ENCODE measurements around the gene ARHGAP40.

The ARHGAP40 gene

GRCh38 chr20:38601216-38602184, at the start of gene ARHGAP40:
TSS of gene ARHGAP40 (plus strand) at chr20:38601809.
- DNase-seq: no peak

DNA sequence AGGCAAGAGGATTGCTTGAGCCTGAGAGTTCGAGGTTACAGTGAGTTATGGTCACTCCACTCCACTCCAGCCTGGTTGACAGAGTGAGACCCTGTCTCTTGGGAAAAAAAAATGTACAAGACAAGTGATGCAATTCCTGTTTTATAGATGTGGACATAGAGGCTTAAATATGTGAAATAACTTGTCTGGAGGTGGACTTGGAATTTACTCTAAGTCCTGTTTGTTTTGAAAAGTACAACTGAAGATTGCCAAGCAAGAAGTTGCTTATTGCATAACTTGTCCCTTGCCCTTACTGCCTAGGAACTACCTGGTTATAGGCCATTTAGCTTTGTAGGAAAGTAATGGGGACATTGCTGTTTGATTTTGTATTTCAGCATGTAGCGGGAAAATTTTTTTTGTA, 46.6 kb upstream of the ARHGAP40 start:
- DNase-seq: no peak

GRCh38 chr20:38555395-38555794, 46.2 kb upstream of the ARHGAP40 start:
- no peak for DNase-seq

- no peak for DNase-seq
These were observed 44.4 kb upstream of the ARHGAP40 start for GRCh38 chr20:38557174-38557573.

DNA sequence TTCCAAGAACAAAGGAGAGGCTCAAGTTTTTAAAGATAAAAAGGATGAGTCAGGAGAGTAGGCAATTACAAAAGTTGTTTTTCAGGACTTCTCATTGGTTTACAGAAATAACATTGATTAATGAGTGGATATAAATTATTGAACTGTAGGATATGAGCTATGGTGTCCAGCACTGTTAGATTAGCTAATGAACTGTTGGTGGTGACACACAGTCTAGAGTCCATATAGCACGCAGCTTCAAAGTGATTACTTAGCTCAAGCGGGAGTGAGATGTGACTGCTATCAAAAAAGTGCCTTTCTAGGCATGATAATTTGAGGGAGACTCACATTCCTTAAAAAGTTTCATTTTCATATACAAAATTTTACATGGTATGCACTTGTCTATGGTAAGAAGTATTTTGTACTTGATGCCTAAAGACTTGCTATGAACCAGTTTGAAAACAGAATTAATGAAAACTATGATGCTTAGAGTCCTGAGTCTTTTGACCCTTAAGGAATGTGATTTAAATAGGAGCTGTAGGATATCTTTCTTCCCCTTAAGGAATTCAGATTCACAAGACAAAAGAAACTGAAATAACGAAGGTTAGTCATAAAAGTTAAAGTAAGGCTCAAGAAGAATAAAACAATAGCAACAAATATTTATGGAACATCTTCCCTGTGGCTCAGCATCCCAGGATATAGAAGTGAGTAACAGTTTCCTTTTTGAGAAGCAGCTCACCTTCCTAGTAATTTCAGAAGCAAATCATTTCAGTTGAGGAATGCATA, 42.8 kb upstream of the ARHGAP40 start:
- DNase-seq: no peak

DNA sequence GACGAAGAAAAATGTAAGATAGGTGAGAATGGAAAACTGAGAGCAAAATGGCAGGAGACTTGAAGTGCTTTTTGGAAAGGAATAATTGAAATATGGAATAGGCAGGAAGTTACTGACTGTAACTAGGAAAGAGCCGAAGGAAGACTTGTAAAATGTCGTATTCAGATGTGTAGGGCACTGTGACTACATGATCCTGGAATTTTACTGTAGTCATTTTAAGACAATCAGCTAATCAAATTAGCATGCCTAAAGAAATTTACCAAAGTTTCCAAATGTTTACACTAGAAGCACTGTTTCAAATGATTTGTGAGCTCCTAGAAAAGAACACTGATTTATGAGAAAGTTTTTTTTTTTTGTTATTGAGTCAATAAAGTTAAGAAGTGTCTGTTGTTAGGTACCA, 41.8 kb upstream of the ARHGAP40 start:
- DNase-seq: no peak

GRCh38 chr20:38563802-38564431, 37.7 kb upstream of the ARHGAP40 start:
- DNase-seq: no peak

DNA sequence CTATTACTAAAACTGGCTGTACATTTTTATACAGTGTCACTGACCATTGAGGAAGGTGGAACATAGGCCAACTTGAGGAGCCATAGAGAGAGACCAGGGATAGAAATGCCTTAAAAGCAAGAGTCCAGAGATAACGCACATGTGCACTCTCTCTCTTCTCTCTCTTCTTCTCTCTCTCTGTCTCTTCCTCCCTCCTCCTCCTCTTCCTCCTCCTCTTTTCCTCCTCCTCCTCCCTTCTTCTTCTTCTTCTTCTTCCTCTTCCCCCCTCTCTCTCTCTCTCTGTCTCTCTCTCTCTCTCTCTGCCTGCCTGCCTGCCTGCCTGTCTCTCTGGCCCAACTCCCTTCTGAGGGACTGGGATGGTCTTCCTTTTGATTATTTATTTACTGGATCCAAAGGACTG, 36.9 kb upstream of the ARHGAP40 start:
- DNase-seq: no peak

DNA sequence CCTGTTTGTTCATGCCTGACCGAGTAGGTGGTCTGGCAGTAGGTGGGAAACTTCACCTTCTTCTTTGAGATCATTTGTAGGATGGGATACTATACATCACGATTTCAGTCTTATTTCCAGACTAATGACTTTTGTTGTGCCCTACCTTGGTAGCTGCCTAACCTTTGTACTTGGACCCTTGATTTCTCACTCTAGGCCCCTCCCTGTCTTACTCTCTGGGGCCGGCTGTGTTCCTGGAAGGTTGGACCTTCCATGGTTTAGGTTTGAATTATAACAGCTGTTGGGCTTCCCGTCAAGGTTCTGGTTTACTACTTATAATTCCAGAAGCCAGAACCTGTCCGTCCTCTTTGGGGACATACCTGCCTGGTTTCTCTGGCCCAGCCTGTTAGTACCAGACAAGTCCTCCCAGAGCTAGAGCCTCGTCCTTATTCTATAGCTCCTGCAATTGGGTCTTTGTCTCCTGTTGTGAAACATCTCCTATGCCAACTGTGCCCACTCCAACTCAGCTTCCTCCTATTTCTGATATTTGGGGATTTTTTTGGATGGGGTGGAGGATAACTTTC, 35.5 kb upstream of the ARHGAP40 start:
- no peak for DNase-seq

DNA sequence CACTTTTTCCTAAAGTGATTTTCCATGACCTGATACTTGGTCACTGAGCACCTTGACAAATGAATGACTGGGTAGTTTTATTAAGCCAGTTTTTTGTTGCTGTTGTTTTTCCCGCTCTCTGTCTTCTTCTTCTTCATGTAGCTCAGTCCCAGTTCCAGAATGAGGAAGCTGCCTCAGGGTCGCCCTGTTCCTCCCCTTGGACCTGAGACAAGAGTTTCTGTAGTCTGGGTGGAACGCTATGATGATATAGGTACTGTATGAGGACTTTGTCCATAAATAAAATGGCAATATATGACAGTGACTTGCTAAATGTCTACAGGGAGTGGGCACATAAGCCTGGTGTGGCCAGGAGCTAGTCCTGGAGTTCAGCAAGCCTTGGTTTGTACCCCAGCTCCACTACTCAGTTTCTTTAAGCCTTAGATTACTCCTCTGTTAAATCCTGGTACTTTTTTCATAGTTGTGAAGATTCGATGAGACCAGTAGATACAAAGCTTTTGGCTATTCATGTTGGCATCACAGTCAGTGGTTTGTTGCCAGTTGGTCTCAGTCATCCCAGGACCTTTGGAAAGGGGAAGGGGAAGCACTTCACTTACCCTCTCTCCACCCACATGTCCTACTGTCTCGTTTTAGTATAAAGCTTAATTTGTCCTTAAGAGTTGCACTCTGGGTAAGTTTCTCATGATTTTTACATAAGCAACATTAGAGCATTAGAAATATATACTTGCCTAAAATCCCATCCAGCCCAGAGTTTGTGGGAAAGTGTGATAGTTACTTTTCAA, 31.7 kb upstream of the ARHGAP40 start:
- no peak for DNase-seq

GRCh38 chr20:38573413-38573812, 28.2 kb upstream of the ARHGAP40 start:
- no peak for DNase-seq

- no peak for DNase-seq
These were observed 22.2 kb upstream of the ARHGAP40 start for GRCh38 chr20:38579219-38579910.

DNA sequence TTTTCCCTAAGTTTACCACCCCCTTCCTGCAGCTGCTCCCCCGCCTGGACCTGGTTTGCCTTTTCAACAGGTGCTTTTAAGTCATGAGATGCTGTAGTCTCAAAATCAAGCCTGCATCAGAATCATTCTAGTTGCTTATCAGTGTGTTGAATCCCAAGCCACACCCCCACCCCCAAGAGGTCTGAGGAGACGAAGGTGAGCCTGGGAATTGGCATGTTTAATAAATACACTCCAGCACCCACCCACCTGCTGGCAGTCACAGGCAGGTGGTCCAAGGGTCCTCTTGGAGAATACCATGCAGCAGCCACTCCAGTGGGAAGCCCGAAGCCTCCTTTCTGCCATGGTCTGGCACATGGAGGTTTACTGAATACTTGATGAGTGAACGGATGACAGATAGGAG, 21.7 kb upstream of the ARHGAP40 start:
- DNase-seq: no peak

- no peak for DNase-seq
These were observed 20.6 kb upstream of the ARHGAP40 start, which contains the start of gene ADIG for GRCh38 chr20:38581013-38581412. TSS of gene ADIG (plus strand) at chr20:38581197. CDS start at chr20:38581251, 54 bp downstream.

GRCh38 chr20:38581830-38582358, 19.7 kb upstream of the ARHGAP40 start:
- no peak for DNase-seq

- DNase-seq: no peak
These were observed 18.3 kb upstream of the ARHGAP40 start for GRCh38 chr20:38583306-38583705.

DNA sequence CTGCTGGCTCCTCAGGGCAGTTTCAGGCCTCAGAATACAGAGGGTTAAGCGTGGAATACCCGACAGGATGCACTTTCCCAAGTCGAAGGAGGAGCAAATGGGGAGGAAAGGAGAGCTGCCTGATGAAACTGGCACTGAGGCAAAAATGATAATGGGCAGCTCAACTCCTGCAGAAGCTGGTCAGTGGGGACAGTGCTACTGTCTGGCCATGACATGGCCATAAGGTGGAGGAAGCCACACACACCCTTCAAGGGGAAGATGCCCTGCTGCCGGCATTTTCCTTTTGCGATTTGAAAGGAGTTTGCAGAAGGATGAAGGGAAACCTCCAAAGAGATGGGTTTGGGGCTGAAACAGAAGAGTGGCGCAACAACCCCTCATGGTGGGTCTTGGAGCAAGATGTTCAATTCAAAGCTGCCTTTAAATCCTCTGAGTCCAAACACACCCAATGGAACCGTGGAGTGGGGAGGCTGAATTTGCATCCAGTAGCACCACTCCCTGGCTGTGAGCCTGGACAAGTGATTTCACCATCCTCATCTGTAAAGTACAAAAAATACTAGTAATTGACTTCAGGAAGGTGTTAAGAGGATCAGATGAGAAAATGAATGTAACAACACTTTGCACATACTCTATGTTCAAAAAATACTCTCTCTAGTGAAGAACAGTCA, 17.4 kb upstream of the ARHGAP40 start:
- no peak for DNase-seq

GRCh38 chr20:38585404-38586180, 16.0 kb upstream of the ARHGAP40 start:
- no peak for DNase-seq

- DNase-seq: no peak
These were observed 15.5 kb upstream of the ARHGAP40 start for GRCh38 chr20:38586181-38586525.

DNA sequence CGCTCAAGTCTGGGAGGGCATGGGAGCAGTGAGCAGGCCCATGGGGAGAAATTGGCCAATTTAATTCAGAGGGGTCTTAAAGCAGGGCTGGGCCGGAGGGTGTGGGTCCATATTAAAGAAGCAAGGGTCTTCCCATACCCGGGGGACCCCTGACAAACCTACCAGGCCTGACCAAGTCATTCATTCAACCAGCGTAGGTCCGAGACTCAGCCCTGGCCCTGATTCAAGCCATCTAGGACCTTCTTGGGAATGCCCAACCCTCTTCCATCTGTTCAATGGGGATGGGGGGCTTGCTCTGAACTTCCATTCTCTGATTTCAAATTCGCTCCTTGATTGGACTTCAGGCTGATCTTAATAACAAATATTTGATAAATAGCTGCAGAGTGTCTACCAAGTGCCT, 13.3 kb upstream of the ARHGAP40 start:
- DNase-seq: no peak
